Stimulated activated naive CD8-positive, alpha-beta T cell treated with anti-CD3 and anti-CD28 coated beads, Interleukin-15, amount 100 ng/mL, for 72 hours (primary cell): ENCODE data around the gene TBC1D22A.

ENCODE experiments used
- ATAC-seq: fragments of 150-1000 bp; cut with Tn5 transposase; 2 replicates; pipeline ENCODE4 v1.10.0; 2021; ENCODE audit warnings: mild to moderate bottlenecking, moderate library complexity
- DNase-seq, 2 donors: peaks; one replicate each; pipeline ENCODE4 v3.0.0; 2021 to 2022
- H3K27ac Mint-ChIP-seq, 2 donors: one replicate each; pipeline ENCODE4 v1.8.0; 2022; ENCODE audit warnings: mild to moderate bottlenecking in 2 of 2, mixed read lengths in 2 of 2, moderate library complexity in 2 of 2
- H3K27me3 Mint-ChIP-seq: one replicate; pipeline ENCODE4 v1.8.0; 2022; ENCODE audit warnings: mixed read lengths
- H3K4me1 Mint-ChIP-seq: one replicate; pipeline ENCODE4 v1.8.0; 2022; ENCODE audit warnings: mild to moderate bottlenecking, mixed read lengths
- H3K4me3 Mint-ChIP-seq, 2 donors: one replicate each; pipeline ENCODE4 v1.8.0; 2022; ENCODE audit warnings: mild to moderate bottlenecking in 2 of 2, mixed read lengths in 2 of 2, moderate library complexity in 1 of 2
- H3K9me3 Mint-ChIP-seq, 2 donors: one replicate each; pipeline ENCODE4 v1.8.0; 2022; ENCODE audit warnings: mixed read lengths in 2 of 2

Gene TBC1D22A

GRCh38 chr22:46863794-46864193 lies 101.3 kb downstream of the TBC1D22A start:
- H3K9me3 Mint-ChIP-seq: peaks cover under 1 to 4% of the 10 kb centered on the region in 2 donors
- H3K27ac Mint-ChIP-seq: no peak overlapping the region

GRCh38 chr22:46864314-46865051 lies 102.0 kb downstream of the TBC1D22A start:
- no peak for ATAC-seq
- peaks cover 11% of the 10 kb centered on the region for H3K4me1 Mint-ChIP-seq

More at GRCh38 chr22:46863794-46864193, 101.3 kb downstream of the TBC1D22A start:
- H3K27me3 Mint-ChIP-seq: no peaks in the 10 kb centered on the region
- ATAC-seq (no peak), DNase-seq (no peak)
- H3K4me1 Mint-ChIP-seq: peaks cover 11% of the 10 kb centered on the region
- no peak overlapping the region for H3K4me3 Mint-ChIP-seq

DNA sequence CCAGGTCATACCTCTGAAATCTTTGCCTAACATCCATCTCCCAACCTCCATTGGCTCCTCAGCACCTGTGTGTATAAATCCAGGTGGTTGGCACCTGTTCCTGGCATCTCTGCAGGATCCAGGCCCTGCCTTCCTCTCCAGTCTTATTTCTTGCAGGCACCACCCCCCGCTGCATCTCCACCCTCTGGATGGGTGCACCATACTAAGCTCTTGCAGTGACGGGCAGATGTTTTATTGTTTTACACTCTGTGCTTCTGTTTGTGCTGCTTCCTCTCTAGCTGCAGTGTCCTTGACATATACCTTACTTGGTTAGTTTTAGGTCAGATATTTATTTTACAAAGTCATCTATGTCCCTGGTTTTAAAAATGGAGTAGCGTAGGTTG lies 102.6 kb downstream of the TBC1D22A start:
- Mint-ChIP-seq H3K27me3 (no peaks in the 10 kb centered on the region), H3K9me3 (peaks cover 5 to 8% of the 10 kb centered on the region in 2 donors), H3K27ac (no peak overlapping the region), H3K4me1 (peaks cover 11% of the 10 kb centered on the region), H3K4me3 (no peak overlapping the region)
- no peak for DNase-seq
- no peak for ATAC-seq

More at GRCh38 chr22:46864314-46865051, 102.0 kb downstream of the TBC1D22A start:
- H3K27ac Mint-ChIP-seq: no peak overlapping the region
- no peaks in the 10 kb centered on the region for H3K27me3 Mint-ChIP-seq
- no peak overlapping the region for H3K4me3 Mint-ChIP-seq
- no peak for DNase-seq
- H3K9me3 Mint-ChIP-seq: peaks cover 5 to 7% of the 10 kb centered on the region in 2 donors

- Mint-ChIP-seq H3K4me3 (no peak overlapping the region), H3K27ac (no peak overlapping the region), H3K4me1 (peaks cover 11% of the 10 kb centered on the region), H3K27me3 (no peaks in the 10 kb centered on the region), H3K9me3 (peaks cover 8 to 10% of the 10 kb centered on the region in 2 donors)
- DNase-seq (no peak), ATAC-seq (no peak)
Measured at GRCh38 chr22:46865642-46866041, 103.2 kb downstream of the TBC1D22A start.

GRCh38 chr22:46866591-46866990 lies 104.1 kb downstream of the TBC1D22A start:
- H3K9me3 Mint-ChIP-seq: peaks cover 14 to 20% of the 10 kb centered on the region in 2 donors
- no peak overlapping the region for H3K27ac Mint-ChIP-seq
- H3K27me3 Mint-ChIP-seq: no peaks in the 10 kb centered on the region
- H3K4me1 Mint-ChIP-seq: peaks cover 11% of the 10 kb centered on the region
- ATAC-seq (no peak), DNase-seq (no peak)
- H3K4me3 Mint-ChIP-seq: no peak overlapping the region

- no peaks in the 10 kb centered on the region for H3K27me3 Mint-ChIP-seq
- H3K9me3 Mint-ChIP-seq: peaks cover 14 to 24% of the 10 kb centered on the region in 2 donors
- ATAC-seq (no peak), DNase-seq (no peak)
- H3K4me3 Mint-ChIP-seq: no peak overlapping the region
- H3K27ac Mint-ChIP-seq: no peak overlapping the region
- peaks cover 8% of the 10 kb centered on the region for H3K4me1 Mint-ChIP-seq
Measured at GRCh38 chr22:46867106-46867505, 104.7 kb downstream of the TBC1D22A start.

- Mint-ChIP-seq H3K27me3 (no peaks in the 10 kb centered on the region), H3K4me3 (no peak overlapping the region), H3K9me3 (peaks cover 19 to 32% of the 10 kb centered on the region in 2 donors), H3K27ac (no peak overlapping the region), H3K4me1 (no peaks in the 10 kb centered on the region)
- ATAC-seq (no peak), DNase-seq (no peak)
Measured at GRCh38 chr22:46869329-46869728, 106.9 kb downstream of the TBC1D22A start.

- Mint-ChIP-seq H3K27me3 (no peaks in the 10 kb centered on the region), H3K27ac (no peak overlapping the region), H3K4me1 (no peaks in the 10 kb centered on the region), H3K4me3 (no peak overlapping the region), H3K9me3 (peaks cover 19 to 32% of the 10 kb centered on the region in 2 donors)
- ATAC-seq (no peak), DNase-seq (no peak)
Measured at GRCh38 chr22:46869831-46870441, 107.5 kb downstream of the TBC1D22A start.

DNA sequence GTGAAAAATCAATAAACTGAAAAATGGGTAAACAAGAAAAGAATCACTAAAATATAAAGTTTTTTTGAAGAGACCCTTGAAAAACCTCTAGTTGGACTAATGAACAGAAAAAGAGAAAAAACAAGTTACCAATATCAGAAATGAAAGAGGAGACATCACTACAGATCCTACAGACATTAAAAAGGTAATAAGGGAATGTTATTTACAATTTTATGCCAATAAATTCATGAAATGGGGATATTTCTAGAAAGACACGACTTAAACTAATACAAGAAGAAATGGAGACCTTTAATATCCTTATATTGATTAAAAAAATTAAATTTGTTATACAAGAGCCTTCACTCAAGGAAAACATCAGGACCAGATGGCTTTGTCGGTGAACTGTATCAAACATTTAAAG lies 109.4 kb downstream of the TBC1D22A start:
- H3K27me3 Mint-ChIP-seq: no peaks in the 10 kb centered on the region
- H3K9me3 Mint-ChIP-seq: peaks cover 19 to 32% of the 10 kb centered on the region in 2 donors

DNA sequence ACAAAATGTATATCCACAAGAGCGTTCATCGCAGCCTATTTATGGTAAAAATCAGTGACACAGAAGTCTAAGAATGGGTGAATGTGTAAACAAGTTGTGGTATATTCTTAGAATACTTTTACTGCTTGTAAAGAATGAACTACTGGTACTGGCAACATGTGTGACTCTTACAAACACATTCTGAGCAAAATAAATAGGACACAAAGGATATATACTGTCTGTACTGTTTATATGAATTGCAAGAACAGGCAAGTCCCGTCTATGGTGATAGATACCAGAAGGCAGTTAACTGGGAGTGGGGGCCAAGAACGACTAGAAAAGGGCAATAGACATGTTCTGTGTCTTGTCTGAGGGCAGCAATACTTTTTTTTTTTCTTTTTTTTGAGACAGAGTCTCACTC lies 112.6 kb downstream of the TBC1D22A start:
- Mint-ChIP-seq H3K27ac (no peak overlapping the region), H3K9me3 (peaks cover 15 to 24% of the 10 kb centered on the region in 2 donors), H3K27me3 (no peaks in the 10 kb centered on the region), H3K4me1 (peaks cover 21% of the 10 kb centered on the region), H3K4me3 (no peak overlapping the region)
- DNase-seq (no peak), ATAC-seq (no peak)

More for the DNA sequence above, 109.4 kb downstream of the TBC1D22A start:
- ATAC-seq: no peak
- H3K4me3 Mint-ChIP-seq: no peak overlapping the region
- no peak overlapping the region for H3K27ac Mint-ChIP-seq
- peaks cover 9% of the 10 kb centered on the region for H3K4me1 Mint-ChIP-seq
- DNase-seq: no peak

DNA sequence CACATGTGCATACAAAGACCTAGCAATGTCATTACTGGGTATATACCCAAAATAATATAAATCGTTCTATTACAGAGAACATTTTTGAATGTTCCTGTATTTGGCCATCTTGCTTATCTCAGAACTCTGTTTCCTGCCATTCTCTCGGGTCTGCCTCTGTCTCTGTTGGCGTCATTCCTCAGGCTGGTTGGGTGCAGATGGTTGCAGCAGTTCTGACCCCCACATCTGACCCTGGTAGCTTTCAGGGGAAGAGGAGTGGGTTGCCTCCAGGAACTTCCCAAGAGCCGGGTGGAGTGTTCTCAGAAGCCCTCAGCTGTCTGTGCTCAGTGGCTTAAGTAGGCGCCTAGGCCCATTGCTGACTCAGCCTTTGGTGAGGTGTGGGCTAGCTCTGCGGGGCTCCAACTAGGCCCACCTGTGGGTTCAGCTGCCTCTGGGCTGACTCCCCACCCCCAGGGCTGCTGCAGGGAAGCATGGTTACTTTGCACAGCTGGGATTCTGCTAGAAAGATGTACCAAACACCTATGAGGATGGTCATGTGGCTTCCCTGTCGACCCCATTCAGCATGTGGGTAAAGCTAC lies 114.0 kb downstream of the TBC1D22A start:
- DNase-seq (no peak), ATAC-seq (no peak)
- no peaks in the 10 kb centered on the region for H3K27me3 Mint-ChIP-seq
- H3K9me3 Mint-ChIP-seq: peaks cover 6 to 14% of the 10 kb centered on the region in 2 donors
- H3K4me1 Mint-ChIP-seq: peaks cover 24% of the 10 kb centered on the region
- H3K27ac Mint-ChIP-seq: no peak overlapping the region
- H3K4me3 Mint-ChIP-seq: no peak overlapping the region

GRCh38 chr22:46878191-46878948 lies 115.9 kb downstream of the TBC1D22A start:
- no peaks in the 10 kb centered on the region for H3K27me3 Mint-ChIP-seq
- DNase-seq (no peak), ATAC-seq (no peak)
- H3K4me1 Mint-ChIP-seq: peaks cover 31% of the 10 kb centered on the region
- no peaks in the 10 kb centered on the region for H3K9me3 Mint-ChIP-seq
- H3K27ac Mint-ChIP-seq: peak overlapping the region in 1 of 2 donors; percentile 88
- no peak overlapping the region for H3K4me3 Mint-ChIP-seq

- Mint-ChIP-seq H3K4me1 (peaks cover 35% of the 10 kb centered on the region), H3K27me3 (no peaks in the 10 kb centered on the region), H3K4me3 (no peak overlapping the region), H3K9me3 (no peaks in the 10 kb centered on the region), H3K27ac (no peak overlapping the region)
- DNase-seq (no peak), ATAC-seq (no peak)
Measured at GRCh38 chr22:46879083-46879482, 116.6 kb downstream of the TBC1D22A start.

- no peak overlapping the region for H3K27ac Mint-ChIP-seq
- DNase-seq: no peak
- peaks cover 28% of the 10 kb centered on the region for H3K4me1 Mint-ChIP-seq
- no peaks in the 10 kb centered on the region for H3K27me3 Mint-ChIP-seq
- no peaks in the 10 kb centered on the region for H3K9me3 Mint-ChIP-seq
- no peak for ATAC-seq
- no peak overlapping the region for H3K4me3 Mint-ChIP-seq
Measured at GRCh38 chr22:46881373-46882118, 119.1 kb downstream of the TBC1D22A start.
